Measurements from ENCODE around the gene CCT3.

CCT3 gene

DNA sequence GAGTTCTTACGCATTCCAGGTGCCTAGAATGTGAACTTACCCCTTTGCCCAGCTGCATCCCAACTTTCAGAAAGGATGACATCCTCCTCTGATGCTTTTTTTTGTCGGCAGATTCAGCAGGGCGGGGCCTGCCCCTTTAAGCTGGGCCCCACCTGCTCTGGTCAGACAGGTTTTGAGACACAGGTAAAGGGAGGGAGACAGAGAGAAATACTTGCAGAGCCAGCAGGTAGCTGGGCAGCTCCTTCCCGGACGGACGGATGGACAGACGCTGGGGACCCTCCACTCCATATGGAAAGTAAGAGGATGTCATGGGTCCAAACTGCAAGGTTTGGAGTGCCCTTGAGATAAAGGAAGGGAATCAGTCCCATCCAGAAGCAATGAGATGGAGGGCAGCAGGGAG, 54.0 kb downstream of the CCT3 start, which contains the start of gene TMEM79:
Gene TMEM79 (plus strand): TSS at position 214 of the 400 bp plus-strand sequence. CDS start 902 bp downstream, outside the sequence.
- TF ChIP-seq, protein P1, sequence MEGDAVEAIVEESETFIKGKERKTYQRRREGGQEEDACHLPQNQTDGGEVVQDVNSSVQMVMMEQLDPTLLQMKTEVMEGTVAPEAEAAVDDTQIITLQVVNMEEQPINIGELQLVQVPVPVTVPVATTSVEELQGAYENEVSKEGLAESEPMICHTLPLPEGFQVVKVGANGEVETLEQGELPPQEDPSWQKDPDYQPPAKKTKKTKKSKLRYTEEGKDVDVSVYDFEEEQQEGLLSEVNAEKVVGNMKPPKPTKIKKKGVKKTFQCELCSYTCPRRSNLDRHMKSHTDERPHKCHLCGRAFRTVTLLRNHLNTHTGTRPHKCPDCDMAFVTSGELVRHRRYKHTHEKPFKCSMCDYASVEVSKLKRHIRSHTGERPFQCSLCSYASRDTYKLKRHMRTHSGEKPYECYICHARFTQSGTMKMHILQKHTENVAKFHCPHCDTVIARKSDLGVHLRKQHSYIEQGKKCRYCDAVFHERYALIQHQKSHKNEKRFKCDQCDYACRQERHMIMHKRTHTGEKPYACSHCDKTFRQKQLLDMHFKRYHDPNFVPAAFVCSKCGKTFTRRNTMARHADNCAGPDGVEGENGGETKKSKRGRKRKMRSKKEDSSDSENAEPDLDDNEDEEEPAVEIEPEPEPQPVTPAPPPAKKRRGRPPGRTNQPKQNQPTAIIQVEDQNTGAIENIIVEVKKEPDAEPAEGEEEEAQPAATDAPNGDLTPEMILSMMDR (IDR thresholded peaks at IDR 0.05; ENCODE audit: low read depth, low read length): no peak
- peak within 1 kb of the TSS; percentile 95 for H3K4me3 ChIP-seq (ENCODE audit: low read depth, low read length)

DNA sequence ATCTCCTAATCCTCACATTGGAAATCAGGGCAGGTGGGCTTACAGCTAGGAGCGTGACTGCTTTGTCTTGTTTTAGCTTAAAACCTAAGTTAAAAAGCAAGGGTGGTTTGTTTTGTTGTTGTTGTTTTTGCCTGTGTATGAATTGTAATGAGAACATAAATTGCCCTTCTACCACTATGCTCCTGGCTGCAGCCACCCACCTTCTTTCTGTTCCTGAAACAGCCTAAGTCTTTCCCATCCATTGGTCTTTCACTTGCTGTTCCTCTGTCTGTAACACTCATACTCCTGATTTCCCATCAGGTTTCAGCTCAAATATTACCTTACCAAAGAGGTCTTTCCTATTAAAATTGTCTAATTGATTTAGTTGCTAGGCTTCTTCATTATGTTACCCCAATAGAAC, 54.6 kb downstream of the CCT3 start:
- H3K4me3 ChIP-seq (ENCODE audit: low read depth, low read length): peak overlapping the region; percentile 95
- TF ChIP-seq, protein P1 (IDR thresholded peaks at IDR 0.05; ENCODE audit: low read depth, low read length): no peak

DNA sequence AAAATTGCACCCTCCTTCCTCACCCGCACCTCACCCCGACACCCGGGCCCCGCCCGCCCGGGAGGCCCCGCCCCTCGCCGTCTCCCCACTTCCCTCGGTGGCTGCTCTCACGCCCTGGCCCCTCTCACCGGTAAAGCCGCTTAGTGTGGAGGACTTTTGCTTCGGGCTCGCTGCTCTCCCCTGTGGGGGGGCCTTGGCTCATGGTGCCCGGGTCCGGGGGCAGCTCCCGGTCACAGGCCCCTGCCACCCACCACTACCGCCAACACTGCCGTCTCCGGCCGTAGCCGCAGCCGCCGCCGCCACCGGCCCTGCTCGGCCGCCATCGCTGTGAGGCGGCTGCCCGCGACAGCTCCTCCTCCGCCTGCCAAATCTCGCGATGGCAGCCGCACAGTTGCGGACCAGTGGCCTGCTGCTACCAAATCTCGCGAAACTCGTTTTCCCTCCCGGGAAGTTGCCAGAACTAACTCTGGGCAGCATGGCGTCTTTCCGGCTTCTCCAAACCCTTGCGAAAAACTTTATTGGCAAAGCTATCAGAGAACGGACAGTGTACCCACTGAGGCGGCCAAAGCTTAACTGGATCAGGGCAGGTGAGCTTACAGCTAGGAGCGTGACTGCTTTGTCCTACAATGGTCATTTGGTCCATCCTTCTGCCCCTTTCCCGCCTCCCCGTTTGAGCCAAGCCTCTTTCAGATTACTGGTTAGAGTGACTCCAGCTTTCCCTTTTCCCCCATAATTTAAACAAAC, 55.4 kb downstream of the CCT3 start, which contains the start of gene SMG5:
Gene SMG5 (minus strand): TSS at position 347 of the 744 bp plus-strand sequence. CDS start 145 bp downstream, at position 202.
- TF ChIP-seq, protein P1 (IDR thresholded peaks at IDR 0.05; ENCODE audit: low read depth, low read length): no peak
- peak within 1 kb of the TSS; percentile 95 for H3K4me3 ChIP-seq (ENCODE audit: low read depth, low read length)

DNA sequence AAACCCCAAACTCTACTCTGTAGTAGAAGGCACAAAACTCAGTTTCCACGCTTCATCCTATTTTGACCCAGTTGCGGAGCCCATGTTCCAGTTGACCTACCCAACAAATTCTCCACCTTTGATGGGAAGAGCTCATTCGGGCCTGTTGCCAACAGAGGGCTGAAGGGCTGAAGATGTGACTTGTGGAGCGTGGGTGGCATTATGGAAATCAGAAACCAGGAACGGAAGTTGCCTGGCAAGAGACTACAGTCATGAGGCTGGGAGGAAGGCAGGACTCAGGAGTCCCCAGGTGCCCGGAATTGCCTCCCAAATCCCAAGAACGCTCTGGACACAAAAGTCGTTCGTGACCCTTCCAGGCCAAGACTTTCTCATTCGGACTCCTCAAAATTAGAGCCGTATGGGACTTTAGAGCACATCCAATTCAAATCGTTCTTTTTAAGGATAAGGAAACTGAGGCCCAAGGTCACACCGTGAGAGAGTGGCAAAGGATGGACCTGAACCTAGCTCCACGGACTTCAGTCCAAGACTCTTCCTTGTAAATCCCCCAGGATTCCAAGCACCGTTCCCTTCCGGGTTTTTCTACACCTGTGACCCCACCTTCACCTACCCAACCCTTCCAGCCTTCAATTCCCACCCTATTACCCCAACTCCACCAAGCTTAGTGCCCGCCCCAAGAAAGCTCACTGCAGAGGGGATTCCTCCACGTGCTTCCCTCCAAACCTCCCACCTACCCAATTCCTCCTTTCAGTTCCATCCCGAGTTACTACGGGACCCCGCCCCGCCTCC, 56.2 kb downstream of the CCT3 start:
- H3K4me3 ChIP-seq (ENCODE audit: low read depth, low read length): peak overlapping the region; percentile 95
- TF ChIP-seq, protein P1 (IDR thresholded peaks at IDR 0.05; ENCODE audit: low read depth, low read length): no peak

DNA sequence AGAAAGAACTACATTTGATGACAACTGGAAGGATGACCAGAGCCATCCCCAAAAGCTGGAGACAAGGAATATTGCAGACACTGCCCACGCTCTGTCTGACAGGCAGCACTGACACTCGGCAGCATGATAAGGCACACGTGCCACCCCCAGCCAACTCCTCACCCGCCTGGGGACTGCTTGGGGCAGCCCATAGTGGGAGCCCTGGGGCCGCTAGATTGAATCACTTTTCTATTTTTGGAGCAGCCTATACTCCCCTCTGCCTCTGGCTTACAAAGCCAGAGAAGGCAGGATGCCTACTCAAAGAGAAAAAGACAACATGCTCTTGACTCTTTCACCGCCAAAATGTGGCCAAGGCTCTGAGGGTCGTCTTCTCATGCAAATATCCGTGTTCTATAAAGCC, 56.8 kb downstream of the CCT3 start:
- TF ChIP-seq, protein P1 (IDR thresholded peaks at IDR 0.05; ENCODE audit: low read depth, low read length): no peak
- peak overlapping the region; percentile 95 for H3K4me3 ChIP-seq (ENCODE audit: low read depth, low read length)

DNA sequence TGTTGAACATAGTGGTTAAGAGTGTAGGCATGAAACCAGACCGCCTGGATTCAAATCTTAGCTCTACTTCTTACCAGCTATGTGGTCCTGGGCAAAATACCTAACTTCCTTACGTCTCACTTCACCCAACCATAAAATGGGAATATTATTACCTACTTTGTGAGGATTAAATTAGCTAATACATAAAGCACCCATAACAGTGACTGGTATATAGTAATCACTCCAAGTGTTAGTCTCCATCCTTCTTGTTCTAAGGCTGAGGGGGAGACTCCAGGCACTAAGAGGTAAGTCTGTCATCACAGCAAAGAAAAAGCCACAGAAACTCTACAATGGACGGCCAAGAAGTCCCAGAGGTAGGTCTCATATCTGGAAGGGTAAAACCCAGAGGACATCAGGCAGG, 58.3 kb downstream of the CCT3 start:
- TF ChIP-seq, protein P1 (IDR thresholded peaks at IDR 0.05; ENCODE audit: low read depth, low read length): no peak
- H3K4me3 ChIP-seq (ENCODE audit: low read depth, low read length): no peak overlapping the region

DNA sequence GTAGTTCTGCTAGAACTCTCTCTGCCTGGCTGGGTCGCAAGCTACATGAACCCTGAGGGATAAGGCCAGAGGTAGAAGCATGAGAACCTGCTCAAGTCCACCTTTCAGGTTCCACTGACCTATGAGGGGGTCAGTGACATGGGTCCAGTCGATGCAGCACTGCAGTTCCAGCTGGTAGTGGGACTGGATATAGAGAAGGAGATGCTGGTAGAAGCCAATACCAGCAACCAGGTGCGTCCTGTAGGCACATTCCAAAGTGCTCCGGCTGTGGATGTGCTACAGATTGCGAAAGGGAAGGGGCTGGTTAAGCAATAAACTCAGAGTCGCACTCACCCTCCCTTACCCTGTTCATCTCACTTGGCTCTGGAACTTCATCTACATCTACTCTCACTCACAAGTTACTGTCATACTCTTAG, 61.1 kb downstream of the CCT3 start:
- no peak overlapping the region for H3K4me3 ChIP-seq (ENCODE audit: low read depth, low read length)
- TF ChIP-seq, protein P1 (IDR thresholded peaks at IDR 0.05; ENCODE audit: low read depth, low read length): no peak

Data from WI38 (cell line).